ENCODE data around the gene TIAM2. TPM values are rescaled to one million over a fixed set of nuclear protein-coding genes. Genes with fewer than 3 reads are reported as not detected.

The TIAM2 gene
- total and polyA plus RNA-seq, 12 donors: 4.3 to 22.5 (median 11.8) TPM

- H3K27ac ChIP-seq: no peak overlapping the region
- no peak for ATAC-seq
- TF ChIP-seq CTCF (IDR thresholded peaks at IDR 0.05): no peak
- no peaks in the 10 kb centered on the region for H3K9me3 ChIP-seq
- no peaks in the 10 kb centered on the region for H3K4me1 ChIP-seq
- H3K27me3 ChIP-seq: no peaks in the 10 kb centered on the region
- H3K4me3 ChIP-seq: no peak overlapping the region
- no peaks in the 10 kb centered on the region for H3K36me3 ChIP-seq
- 74 to 75% methylated on average over 7 of the region's 7 CpGs for WGBS, 2 donors
- DNase-seq: no peak
- intact Hi-C loops (cut with DNase I): loop anchor here in 1 of 10 donors (5.0 kb wide), 1 partner anchor 1520 kb away; no protein-coding TSS in a partner anchor
These were observed 52.4 kb downstream of the TIAM2 start for GRCh38 chr6:155047523-155047922.

- DNase-seq (no peak), ATAC-seq (no peak)
- H3K4me1 ChIP-seq: no peaks in the 10 kb centered on the region
- WGBS, 2 donors: 88 to 91% methylated on average over 5 of the region's 5 CpGs
- no peak overlapping the region for H3K4me3 ChIP-seq
- intact Hi-C loops (cut with DNase I): no loop called here
- no peak for TF ChIP-seq CTCF (IDR thresholded peaks at IDR 0.05)
- no peaks in the 10 kb centered on the region for H3K9me3 ChIP-seq
- H3K36me3 ChIP-seq: no peaks in the 10 kb centered on the region
- no peaks in the 10 kb centered on the region for H3K27me3 ChIP-seq
- no peak overlapping the region for H3K27ac ChIP-seq
These were observed 55.2 kb downstream of the TIAM2 start for GRCh38 chr6:155050311-155050710.

GRCh38 chr6:155054491-155055250 lies 59.6 kb downstream of the TIAM2 start:
- 43 to 59% methylated on average over 12 of the region's 12 CpGs for WGBS, 2 donors
- no peak for TF ChIP-seq CTCF (IDR thresholded peaks at IDR 0.05)
- H3K36me3 ChIP-seq: no peaks in the 10 kb centered on the region
- no peaks in the 10 kb centered on the region for H3K9me3 ChIP-seq
- DNase-seq (no peak), ATAC-seq (no peak)
- no peaks in the 10 kb centered on the region for H3K27me3 ChIP-seq
- no peak overlapping the region for H3K4me3 ChIP-seq
- no peaks in the 10 kb centered on the region for H3K4me1 ChIP-seq
- intact Hi-C loops (cut with DNase I): no loop called here
- H3K27ac ChIP-seq: no peak overlapping the region

GRCh38 chr6:155055729-155056128 lies 60.6 kb downstream of the TIAM2 start:
- DNase-seq (no peak), ATAC-seq (no peak)
- Histone ChIP-seq H3K36me3 (no peaks in the 10 kb centered on the region), H3K4me3 (no peak overlapping the region), H3K27ac (no peak overlapping the region), H3K4me1 (no peaks in the 10 kb centered on the region), H3K9me3 (no peaks in the 10 kb centered on the region), H3K27me3 (no peaks in the 10 kb centered on the region)
- intact Hi-C loops (cut with DNase I): no loop called here
- WGBS, 2 donors: 90 to 96% methylated on average over 2 of the region's 2 CpGs
- TF ChIP-seq CTCF (IDR thresholded peaks at IDR 0.05): no peak
